Hepatocyte (in vitro differentiated cells): ENCODE results near the gene XRCC1.

ENCODE experiments used
- CTCF ChIP-seq: fragments of 200-600 bp; sonication (generic); IDR thresholded peaks from 2 replicates; pipeline ENCODE4 v1.5.1; 2016; ENCODE audit warnings: antibody characterized with exemption, mild to moderate bottlenecking; ENCODE audit not compliant: poor library complexity
- EZH2 ChIP-seq: fragments of 200-600 bp; sonication (generic); IDR thresholded peaks from 2 replicates; pipeline ENCODE4 v1.6.1; 2016; ENCODE audit warnings: antibody characterized with exemption, mild to moderate bottlenecking, borderline replicate concordance
- EZH2phosphoT487 ChIP-seq: fragments of 200-600 bp; sonication (generic); IDR thresholded peaks from one replicate; pipeline ENCODE4 v1.6.1; 2018; ENCODE audit warnings: antibody characterized with exemption, mild to moderate bottlenecking, low read depth, moderate library complexity; ENCODE audit not compliant: unreplicated experiment, severe bottlenecking

GRCh38 chr19:43498233-43498842, 77.0 kb downstream of the XRCC1 start:
- TF ChIP-seq CTCF = no peak
- TF ChIP-seq EZH2phosphoT487 = no peak
- no peak for TF ChIP-seq EZH2
